PC-9 (cell line): ENCODE data around the gene SLC22A4.

ENCODE experiments used
- CTCF ChIP-seq: fragments of 200-600 bp; sonication (generic); conservative IDR thresholded peaks from 2 replicates; pipeline ENCODE4 v1.6.1; 2017; ENCODE audit warnings: mixed run types, antibody characterized with exemption, mild to moderate bottlenecking, moderate library complexity
- EZH2 ChIP-seq: fragments of 200-600 bp; sonication (generic); IDR thresholded peaks from 2 replicates; pipeline ENCODE4 v1.8.0; 2017; ENCODE audit warnings: antibody characterized with exemption, low read depth

DNA sequence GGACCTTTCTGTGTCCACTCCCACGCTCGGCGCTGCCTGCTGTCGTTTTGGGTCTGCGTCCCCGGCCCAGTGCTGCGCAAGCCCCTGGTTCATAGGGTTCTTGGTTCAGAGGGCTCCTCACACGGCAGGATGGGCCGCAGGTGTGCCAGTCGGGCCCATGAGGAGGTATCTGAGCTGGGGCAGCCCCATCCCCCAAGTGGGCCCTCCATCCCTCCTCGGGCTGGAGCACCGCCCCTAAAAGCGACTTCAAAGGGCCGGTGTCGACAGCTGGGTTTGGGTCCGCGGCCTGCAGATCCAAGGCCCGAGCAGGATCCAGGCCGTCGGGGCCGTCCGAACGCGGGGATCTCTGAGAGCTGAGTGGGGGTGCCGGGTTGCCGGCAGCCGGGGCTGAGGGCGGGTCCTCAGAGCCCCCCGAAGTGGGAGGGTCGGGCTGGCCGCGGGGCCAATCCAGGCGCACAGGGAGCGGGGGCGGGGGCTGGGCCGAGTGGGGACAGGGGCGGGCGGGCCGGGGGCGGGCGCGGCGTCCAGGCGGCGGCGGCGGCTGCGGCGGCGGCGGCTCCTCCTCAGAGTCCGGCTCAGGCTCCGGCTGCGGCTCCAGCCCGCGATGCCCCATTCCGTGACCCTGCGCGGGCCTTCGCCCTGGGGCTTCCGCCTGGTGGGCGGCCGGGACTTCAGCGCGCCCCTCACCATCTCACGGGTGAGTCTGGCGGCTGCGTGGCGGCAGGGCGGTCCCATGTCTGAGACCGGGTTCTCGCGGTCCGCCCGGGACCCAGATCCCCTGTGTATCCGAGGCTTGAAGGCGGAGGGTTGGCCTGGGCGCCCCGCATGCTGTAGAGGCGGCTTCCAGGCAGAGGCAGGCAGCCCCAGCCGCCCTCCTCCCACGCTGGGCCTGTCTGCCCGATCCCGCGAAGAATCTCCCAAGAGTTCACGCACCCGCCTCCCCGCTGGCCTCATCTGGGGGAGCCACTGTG is 36.8 kb upstream of the SLC22A4 start, which contains the start of gene PDLIM4:
- TF ChIP-seq CTCF (no peak), EZH2 (no peak)
